Activated naive CD8-positive, alpha-beta T cell treated with anti-CD3 and anti-CD28 coated beads, Interleukin-2, amount 50 U/mL, for 24 hours (primary cell): Measurements from ENCODE around the gene TNFAIP3.

Source experiments
- ATAC-seq: fragments of 150-1000 bp; cut with Tn5 transposase; one replicate; pipeline ENCODE4 v1.10.0; 2021
- DNase-seq: peaks from one replicate; pipeline ENCODE4 v3.0.0; 2021
- H3K27ac Mint-ChIP-seq: one replicate; pipeline ENCODE4 v1.8.0; 2021; ENCODE audit warnings: mild to moderate bottlenecking, mixed read lengths
- H3K27me3 Mint-ChIP-seq: one replicate; pipeline ENCODE4 v1.8.0; 2021; ENCODE audit warnings: mixed read lengths
- H3K36me3 Mint-ChIP-seq: one replicate; pipeline ENCODE4 v1.8.0; 2021; ENCODE audit warnings: low read depth, mixed read lengths
- H3K4me1 Mint-ChIP-seq: one replicate; pipeline ENCODE4 v1.8.0; 2021; ENCODE audit warnings: mixed read lengths
- H3K4me3 Mint-ChIP-seq: one replicate; pipeline ENCODE4 v1.8.0; 2021; ENCODE audit warnings: mild to moderate bottlenecking, moderate library complexity, mixed read lengths
- H3K9me3 Mint-ChIP-seq: one replicate; pipeline ENCODE4 v1.8.0; 2021; ENCODE audit warnings: mixed read lengths

TNFAIP3 gene

DNA sequence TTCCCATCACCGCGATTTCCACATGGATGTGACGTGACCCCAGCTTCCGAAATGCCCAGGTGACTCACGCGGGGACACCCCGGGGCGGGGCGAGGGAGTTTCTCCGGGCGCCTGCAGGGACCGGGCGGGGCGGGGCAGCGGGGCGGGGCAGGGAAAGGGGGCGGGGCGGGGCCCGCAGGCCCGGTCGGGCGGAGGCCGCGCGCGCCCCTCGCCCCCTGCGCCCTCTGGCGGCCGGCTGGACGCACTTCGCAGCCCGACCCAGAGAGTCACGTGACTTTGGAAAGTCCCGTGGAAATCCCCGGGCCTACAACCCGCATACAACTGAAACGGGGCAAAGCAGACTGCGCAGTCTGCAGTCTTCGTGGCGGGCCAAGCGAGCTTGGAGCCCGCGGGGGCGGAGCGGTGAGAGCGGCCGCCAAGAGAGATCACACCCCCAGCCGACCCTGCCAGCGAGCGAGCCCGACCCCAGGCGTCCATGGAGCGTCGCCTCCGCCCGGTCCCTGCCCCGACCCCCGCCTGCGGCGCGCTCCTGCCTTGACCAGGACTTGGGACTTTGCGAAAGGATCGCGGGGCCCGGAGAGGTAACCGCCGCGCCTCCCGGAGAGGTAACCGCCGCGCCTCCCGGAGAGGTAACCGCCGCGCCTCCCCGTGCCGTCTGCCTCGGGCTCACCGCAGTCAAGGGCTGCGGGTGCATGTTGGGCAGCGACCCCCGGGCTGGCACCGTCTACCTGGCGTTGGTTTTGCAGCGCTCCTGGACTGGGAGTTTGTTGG, at the start of gene TNFAIP3:
TSS of gene TNFAIP3 (plus strand) at position 346 of the 771 bp plus-strand sequence. CDS start 3,969 bp downstream, outside the sequence.
- peak within 1 kb of the TSS; percentile 93 for H3K4me3 Mint-ChIP-seq
- peak within 1 kb of the TSS; percentile 94 for H3K27ac Mint-ChIP-seq
- no peaks in the 10 kb centered on the region for H3K9me3 Mint-ChIP-seq
- peaks cover 54% of the 10 kb centered on the region for H3K36me3 Mint-ChIP-seq
- ATAC-seq (peak; percentile 74), DNase-seq (peak; percentile 94)
- H3K27me3 Mint-ChIP-seq: no peaks in the 10 kb centered on the region
- peaks cover 51% of the 10 kb centered on the region for H3K4me1 Mint-ChIP-seq

- peak overlapping the region; percentile 79 for H3K27ac Mint-ChIP-seq
- no peak for ATAC-seq
- H3K36me3 Mint-ChIP-seq: peaks cover 6% of the 10 kb centered on the region
- H3K9me3 Mint-ChIP-seq: no peaks in the 10 kb centered on the region
- peaks cover 88% of the 10 kb centered on the region for H3K4me1 Mint-ChIP-seq
- DNase-seq: no peak
- no peaks in the 10 kb centered on the region for H3K27me3 Mint-ChIP-seq
- peak overlapping the region; percentile 28 for H3K4me3 Mint-ChIP-seq
These were observed 48.6 kb upstream of the TNFAIP3 start for GRCh38 chr6:137818440-137818839.

- no peak for DNase-seq
These were observed 47.3 kb upstream of the TNFAIP3 start for GRCh38 chr6:137819740-137820139.

DNA sequence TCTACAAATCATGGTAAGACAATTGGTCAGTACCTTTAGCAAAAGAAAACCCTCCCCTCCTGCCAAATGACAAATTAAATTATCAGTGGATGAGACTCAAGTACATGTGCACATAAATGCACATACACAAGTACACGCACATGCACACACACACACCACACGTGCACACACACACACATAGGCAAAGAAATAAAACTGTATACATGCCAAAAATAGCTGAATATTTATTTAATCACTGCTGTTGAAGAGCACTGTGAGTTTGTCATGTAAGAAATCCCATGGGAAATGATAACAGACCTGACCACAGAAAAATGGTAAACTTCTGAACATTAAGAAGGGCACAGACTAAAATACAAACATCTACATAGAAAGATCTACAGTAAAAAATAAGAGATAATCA, 46.6 kb upstream of the TNFAIP3 start:
- no peaks in the 10 kb centered on the region for H3K27me3 Mint-ChIP-seq
- peaks cover 6% of the 10 kb centered on the region for H3K36me3 Mint-ChIP-seq
- H3K4me1 Mint-ChIP-seq: peaks cover 96% of the 10 kb centered on the region
- H3K9me3 Mint-ChIP-seq: no peaks in the 10 kb centered on the region
- no peak overlapping the region for H3K4me3 Mint-ChIP-seq
- peak overlapping the region; percentile 91 for H3K27ac Mint-ChIP-seq
- no peak for ATAC-seq
- no peak for DNase-seq

More at GRCh38 chr6:137819740-137820139, 47.3 kb upstream of the TNFAIP3 start:
- no peaks in the 10 kb centered on the region for H3K27me3 Mint-ChIP-seq
- ATAC-seq: peak; percentile 57
- H3K36me3 Mint-ChIP-seq: peaks cover 6% of the 10 kb centered on the region
- peak overlapping the region; percentile 91 for H3K27ac Mint-ChIP-seq
- H3K4me1 Mint-ChIP-seq: peaks cover 93% of the 10 kb centered on the region
- H3K9me3 Mint-ChIP-seq: no peaks in the 10 kb centered on the region
- peak overlapping the region; percentile 59 for H3K4me3 Mint-ChIP-seq

DNA sequence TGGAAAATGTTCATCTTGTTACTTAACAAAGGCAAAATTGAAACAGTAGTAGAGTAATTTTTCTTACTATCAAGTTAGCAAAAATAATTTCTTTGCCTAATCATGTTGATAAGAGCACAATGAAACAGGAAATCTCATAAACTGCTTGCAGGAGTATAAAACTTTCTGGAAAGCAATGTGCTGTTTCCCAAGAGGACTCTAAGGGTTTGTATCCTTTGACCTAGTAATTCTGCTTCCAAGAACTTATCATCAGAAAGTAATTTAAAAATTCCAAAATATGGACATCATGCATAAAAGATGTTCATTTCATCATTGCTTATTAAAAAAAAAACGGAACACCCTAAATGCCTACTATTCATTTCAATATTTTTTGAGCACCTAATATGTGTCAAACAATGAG, 46.1 kb upstream of the TNFAIP3 start:
- Mint-ChIP-seq H3K4me3 (no peak overlapping the region), H3K27me3 (no peaks in the 10 kb centered on the region), H3K36me3 (peaks cover 6% of the 10 kb centered on the region), H3K9me3 (no peaks in the 10 kb centered on the region), H3K27ac (peak overlapping the region; percentile 86), H3K4me1 (peaks cover 97% of the 10 kb centered on the region)
- no peak for ATAC-seq
- DNase-seq: no peak

DNA sequence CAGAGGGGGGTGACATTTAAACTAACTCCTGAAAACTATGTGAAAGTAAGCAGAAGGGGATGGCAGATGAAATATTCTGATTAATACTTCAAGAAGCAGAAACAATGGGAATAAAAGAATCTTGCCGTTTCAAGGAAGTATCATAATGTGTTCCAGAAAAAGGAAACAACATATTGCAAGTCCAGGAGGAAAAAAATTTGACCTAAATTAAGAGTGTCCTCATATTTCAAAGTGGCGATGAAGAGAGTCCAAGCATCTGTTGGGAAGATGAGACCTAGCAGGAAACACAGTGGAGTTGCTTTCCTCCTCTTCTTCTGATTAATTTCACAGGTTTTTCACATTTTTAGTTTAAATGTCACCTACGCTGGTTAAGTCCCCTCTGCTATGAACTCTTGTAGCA, 45.6 kb upstream of the TNFAIP3 start:
- H3K4me3 Mint-ChIP-seq: no peak overlapping the region
- peaks cover 96% of the 10 kb centered on the region for H3K4me1 Mint-ChIP-seq
- no peaks in the 10 kb centered on the region for H3K27me3 Mint-ChIP-seq
- DNase-seq (no peak), ATAC-seq (no peak)
- peak overlapping the region; percentile 86 for H3K27ac Mint-ChIP-seq
- peaks cover 6% of the 10 kb centered on the region for H3K36me3 Mint-ChIP-seq
- H3K9me3 Mint-ChIP-seq: no peaks in the 10 kb centered on the region

DNA sequence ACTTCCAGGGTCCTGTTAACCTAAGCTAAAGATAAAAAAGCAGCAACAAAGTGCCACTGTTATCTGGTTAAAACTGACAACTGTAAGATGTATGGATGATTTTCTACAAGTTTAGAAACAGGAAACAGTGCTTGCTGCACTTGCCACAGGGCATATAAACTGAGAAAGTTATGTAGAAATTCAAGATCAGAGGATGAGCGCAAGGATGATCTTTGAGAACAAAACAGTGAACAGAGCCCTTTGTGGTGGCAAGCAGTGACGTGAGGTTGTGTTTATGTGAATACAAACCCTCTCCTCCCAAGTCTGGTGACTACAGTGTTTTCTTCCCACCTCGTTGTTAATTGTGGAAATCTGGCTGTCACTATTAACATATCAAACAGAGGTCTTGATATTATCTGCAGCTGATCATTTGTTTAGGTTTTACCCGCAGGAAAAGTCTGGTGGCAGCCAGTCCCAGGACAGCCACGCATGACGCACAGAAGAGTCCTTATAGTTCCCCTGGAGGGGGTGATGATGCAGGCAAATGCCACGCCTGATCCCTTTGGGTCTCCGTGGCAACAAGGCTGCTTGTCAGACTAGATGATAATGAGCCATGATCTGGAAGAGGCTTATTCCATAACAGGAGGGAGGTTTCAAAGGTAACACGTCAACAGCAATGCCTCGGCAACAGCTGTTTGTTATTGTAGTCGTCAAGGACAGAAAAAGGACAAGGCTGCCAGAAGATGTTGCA, 43.1 kb upstream of the TNFAIP3 start:
- peaks cover 4% of the 10 kb centered on the region for H3K36me3 Mint-ChIP-seq
- ATAC-seq: peak; percentile 65
- H3K27me3 Mint-ChIP-seq: no peaks in the 10 kb centered on the region
- peak overlapping the region; percentile 71 for H3K4me3 Mint-ChIP-seq
- peak; percentile 76 for DNase-seq
- peak overlapping the region; percentile 86 for H3K27ac Mint-ChIP-seq
- H3K9me3 Mint-ChIP-seq: no peaks in the 10 kb centered on the region
- H3K4me1 Mint-ChIP-seq: peaks cover 96% of the 10 kb centered on the region

- Mint-ChIP-seq H3K4me1 (peaks cover 96% of the 10 kb centered on the region), H3K4me3 (peak overlapping the region; percentile 71), H3K9me3 (no peaks in the 10 kb centered on the region), H3K36me3 (peaks cover 4% of the 10 kb centered on the region), H3K27ac (peak overlapping the region; percentile 86), H3K27me3 (no peaks in the 10 kb centered on the region)
- DNase-seq: no peak
- no peak for ATAC-seq
These were observed 42.5 kb upstream of the TNFAIP3 start for GRCh38 chr6:137824556-137824879.

- H3K27ac Mint-ChIP-seq: peak overlapping the region; percentile 86
- peaks cover 96% of the 10 kb centered on the region for H3K4me1 Mint-ChIP-seq
- peak overlapping the region; percentile 71 for H3K4me3 Mint-ChIP-seq
These were observed 42.2 kb upstream of the TNFAIP3 start for GRCh38 chr6:137824896-137825295.

GRCh38 chr6:137827411-137827940, 39.6 kb upstream of the TNFAIP3 start:
- H3K4me3 Mint-ChIP-seq: peak overlapping the region; percentile 66
- peaks cover 4% of the 10 kb centered on the region for H3K36me3 Mint-ChIP-seq
- H3K27ac Mint-ChIP-seq: peak overlapping the region; percentile 97
- DNase-seq (no peak), ATAC-seq (no peak)
- peaks cover 3% of the 10 kb centered on the region for H3K9me3 Mint-ChIP-seq
- H3K27me3 Mint-ChIP-seq: no peaks in the 10 kb centered on the region
- peaks cover 93% of the 10 kb centered on the region for H3K4me1 Mint-ChIP-seq

More at GRCh38 chr6:137824896-137825295, 42.2 kb upstream of the TNFAIP3 start:
- H3K36me3 Mint-ChIP-seq: peaks cover 4% of the 10 kb centered on the region
- no peak for DNase-seq
- no peak for ATAC-seq
- H3K9me3 Mint-ChIP-seq: peaks cover 2% of the 10 kb centered on the region
- no peaks in the 10 kb centered on the region for H3K27me3 Mint-ChIP-seq

GRCh38 chr6:137827977-137828810, 38.9 kb upstream of the TNFAIP3 start:
- DNase-seq (peak; percentile 60), ATAC-seq (peak; percentile 74)
- Mint-ChIP-seq H3K4me3 (peak overlapping the region; percentile 66), H3K36me3 (peaks cover 2% of the 10 kb centered on the region), H3K27ac (peak overlapping the region; percentile 97), H3K9me3 (peaks cover 9% of the 10 kb centered on the region), H3K27me3 (no peaks in the 10 kb centered on the region), H3K4me1 (peaks cover 94% of the 10 kb centered on the region)

GRCh38 chr6:137829641-137830083, 37.4 kb upstream of the TNFAIP3 start:
- DNase-seq: no peak
- Mint-ChIP-seq H3K9me3 (peaks cover 9% of the 10 kb centered on the region), H3K36me3 (peaks cover 5% of the 10 kb centered on the region), H3K4me3 (peak overlapping the region; percentile 66), H3K4me1 (peaks cover 80% of the 10 kb centered on the region), H3K27ac (peak overlapping the region; percentile 97), H3K27me3 (no peaks in the 10 kb centered on the region)
- no peak for ATAC-seq

DNA sequence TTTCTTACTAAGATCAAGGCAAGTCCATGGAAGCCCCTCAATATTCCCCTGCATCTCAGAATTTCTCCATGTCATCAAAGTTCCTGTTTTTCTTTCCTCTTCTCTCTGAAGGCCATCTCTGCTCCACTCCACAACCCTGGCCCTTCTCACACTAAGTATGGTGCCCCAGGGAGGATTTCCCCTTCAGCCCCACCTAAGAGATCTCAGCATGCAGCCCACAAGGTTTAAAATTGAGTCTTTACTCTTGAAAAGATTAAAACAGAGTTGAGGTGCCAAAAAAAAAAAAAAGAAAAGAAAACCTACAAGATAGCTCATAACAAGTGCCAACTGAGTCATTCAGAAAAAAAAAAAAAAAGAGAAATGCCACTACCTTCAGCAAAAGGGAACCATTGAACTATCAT, 36.5 kb upstream of the TNFAIP3 start:
- Mint-ChIP-seq H3K27ac (peak overlapping the region; percentile 97), H3K9me3 (peaks cover 9% of the 10 kb centered on the region), H3K27me3 (no peaks in the 10 kb centered on the region), H3K36me3 (peaks cover 5% of the 10 kb centered on the region), H3K4me3 (peak overlapping the region; percentile 64), H3K4me1 (peaks cover 72% of the 10 kb centered on the region)
- ATAC-seq (peak; percentile 59), DNase-seq (peak; percentile 58)

DNA sequence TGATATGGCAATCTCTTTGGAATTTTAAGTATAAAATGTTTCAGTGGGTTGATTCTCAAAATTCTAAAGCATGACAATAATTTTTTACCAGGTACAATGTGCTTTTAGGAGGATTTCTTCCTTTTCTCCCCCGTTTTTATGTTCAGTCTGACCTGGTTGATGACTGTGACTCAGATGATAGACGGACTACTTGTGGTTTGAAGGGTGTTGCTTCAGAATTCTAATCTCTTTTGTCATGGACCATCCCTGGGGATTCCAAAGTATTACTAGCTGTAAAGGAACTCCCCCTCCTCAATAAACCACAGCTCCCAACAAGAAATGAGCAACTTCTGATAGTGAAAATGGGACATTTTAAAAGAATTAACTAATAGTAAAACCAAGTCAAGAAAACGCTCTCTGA, 34.9 kb upstream of the TNFAIP3 start:
- Mint-ChIP-seq H3K9me3 (peaks cover 9% of the 10 kb centered on the region), H3K4me1 (peaks cover 59% of the 10 kb centered on the region), H3K36me3 (peaks cover 5% of the 10 kb centered on the region), H3K4me3 (no peak overlapping the region), H3K27me3 (no peaks in the 10 kb centered on the region), H3K27ac (peak overlapping the region; percentile 66)
- DNase-seq (no peak), ATAC-seq (no peak)
